NCI-H2029 (cell line): Measurements from ENCODE around the gene CHD1.

Experiments
- DNase-seq: peaks from one replicate; lab custom pipeline; 2025; lab: John Stamatoyannopoulos, UW

The CHD1 gene

DNA sequence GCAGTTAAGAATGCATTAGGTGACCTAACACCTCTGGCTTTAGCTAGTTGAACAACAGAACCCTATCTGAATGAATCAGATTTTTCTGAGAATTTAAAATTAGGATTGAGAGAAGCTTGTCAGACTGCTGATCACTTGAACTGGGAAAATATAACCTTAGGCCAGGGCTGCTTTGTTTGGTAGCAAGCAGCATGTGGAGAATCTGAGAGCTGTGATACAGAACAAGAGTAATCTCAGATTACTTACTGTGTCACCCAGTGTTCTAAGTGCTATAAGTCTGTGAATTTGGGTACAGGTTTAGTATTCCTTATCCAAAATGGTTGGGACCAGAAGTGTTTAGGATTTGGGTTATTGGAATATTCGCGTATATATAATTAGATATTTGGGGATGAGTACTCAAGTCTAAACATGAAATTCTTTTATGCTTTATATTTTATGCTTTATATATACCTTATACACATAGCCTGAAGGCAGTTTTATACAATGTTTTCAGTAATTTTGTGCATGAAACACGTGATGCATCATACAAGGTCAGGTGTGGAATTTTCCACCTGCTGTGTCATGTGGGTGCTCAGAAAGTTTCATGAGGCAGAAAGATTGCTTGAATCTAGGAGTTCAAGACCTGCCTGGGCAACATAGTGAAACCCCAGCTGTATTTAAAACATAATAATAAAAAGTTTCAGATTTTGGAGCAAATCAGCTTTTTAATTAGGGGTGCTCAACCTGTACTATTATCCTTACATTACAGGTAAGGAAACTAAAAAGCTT, 8.3 kb upstream of the CHD1 start:
- no peak for DNase-seq

GRCh38 chr5:98935206-98935605, 6.4 kb upstream of the CHD1 start:
- DNase-seq = no peak

GRCh38 chr5:98934546-98934945, 5.7 kb upstream of the CHD1 start:
- DNase-seq = no peak

- DNase-seq = no peak
Measured at GRCh38 chr5:98933445-98934072, 4.8 kb upstream of the CHD1 start.

DNA sequence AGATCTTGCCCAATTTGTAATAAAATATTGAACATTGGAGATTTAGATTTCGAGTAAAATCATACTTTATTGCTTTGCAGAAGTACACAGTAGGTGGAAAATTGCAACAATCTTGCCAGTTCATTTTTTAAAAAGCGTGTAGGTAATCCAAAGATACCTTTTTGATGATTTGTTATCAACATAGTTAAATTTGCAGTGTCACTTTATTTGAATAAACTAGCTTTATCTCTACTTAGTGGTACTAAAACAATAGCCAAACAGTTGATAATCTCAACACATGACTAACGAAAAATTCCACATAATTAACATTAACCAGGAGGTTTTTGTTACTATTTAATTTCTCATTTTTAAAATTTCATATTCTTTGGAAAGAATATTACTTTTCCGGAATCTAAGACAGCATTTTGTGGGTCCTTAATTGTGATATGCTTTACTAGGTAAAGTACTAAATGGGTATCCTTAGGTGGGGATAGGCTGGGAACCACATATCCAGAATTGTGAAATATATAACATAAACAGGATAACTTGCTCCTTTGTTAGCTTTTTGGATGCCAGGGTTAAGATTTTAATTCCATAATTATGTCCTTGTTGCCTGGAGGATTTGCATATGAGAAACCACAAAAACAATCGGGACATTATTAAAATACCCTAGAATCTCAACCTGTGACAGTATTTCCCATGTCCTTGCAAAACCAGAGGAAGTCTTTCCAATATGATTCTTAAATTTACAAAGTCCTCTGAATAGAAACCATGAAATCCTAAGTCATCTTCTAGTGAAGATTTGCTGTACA, 2.4 kb upstream of the CHD1 start:
- DNase-seq = no peak

- DNase-seq = no peak
Measured at GRCh38 chr5:98929710-98930298, 997 bp upstream of the CHD1 start.

DNA sequence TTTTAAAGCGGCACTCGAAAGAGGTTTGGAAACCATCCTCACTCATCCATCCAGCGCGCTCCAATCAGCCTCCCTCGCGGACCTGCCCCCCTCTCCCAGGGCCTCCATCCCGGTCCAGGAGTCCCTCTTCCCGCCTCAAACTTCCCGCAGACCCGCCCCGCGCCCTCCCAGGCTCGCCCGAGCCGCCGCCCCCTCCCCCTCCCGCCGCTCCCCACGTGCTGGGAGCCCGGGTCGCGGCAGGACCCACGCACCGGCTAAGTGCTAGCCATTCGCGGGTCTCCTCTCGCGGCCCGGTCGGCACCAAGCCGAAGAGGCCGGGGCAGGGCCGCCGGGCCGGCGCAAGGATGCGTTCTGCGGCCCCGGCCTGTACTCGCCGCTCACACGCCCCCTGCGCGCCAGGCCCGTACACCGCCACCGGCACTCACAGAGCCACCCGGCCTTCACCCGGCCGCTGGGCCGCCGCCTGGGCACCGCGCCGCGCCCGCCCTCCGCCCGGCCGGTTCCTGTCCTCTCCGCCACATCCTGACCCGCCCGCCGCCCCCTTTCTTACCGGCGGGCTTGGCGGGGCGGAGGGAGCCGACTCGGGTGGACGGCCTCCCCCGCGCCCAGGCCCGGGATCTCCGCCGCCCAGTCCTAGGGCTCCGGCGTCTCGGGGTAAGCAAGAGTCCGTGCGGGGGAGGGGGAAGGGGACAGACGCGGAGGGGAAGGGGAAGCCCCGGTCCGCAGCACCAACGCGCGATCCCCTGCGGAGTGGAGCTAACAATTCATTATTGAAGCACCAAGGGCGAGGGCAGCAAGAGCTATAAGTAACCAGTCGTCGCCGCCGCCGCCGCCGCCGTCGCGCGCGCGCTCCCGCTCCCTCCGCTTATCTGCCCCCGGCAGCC, 576 bp downstream of the CHD1 start:
- peak; percentile 47 for DNase-seq

- peak; percentile 18 for DNase-seq
Measured at GRCh38 chr5:98927242-98927988, 1.4 kb downstream of the CHD1 start.

- DNase-seq = no peak
Measured at GRCh38 chr5:98923966-98924365, 4.8 kb downstream of the CHD1 start.

DNA sequence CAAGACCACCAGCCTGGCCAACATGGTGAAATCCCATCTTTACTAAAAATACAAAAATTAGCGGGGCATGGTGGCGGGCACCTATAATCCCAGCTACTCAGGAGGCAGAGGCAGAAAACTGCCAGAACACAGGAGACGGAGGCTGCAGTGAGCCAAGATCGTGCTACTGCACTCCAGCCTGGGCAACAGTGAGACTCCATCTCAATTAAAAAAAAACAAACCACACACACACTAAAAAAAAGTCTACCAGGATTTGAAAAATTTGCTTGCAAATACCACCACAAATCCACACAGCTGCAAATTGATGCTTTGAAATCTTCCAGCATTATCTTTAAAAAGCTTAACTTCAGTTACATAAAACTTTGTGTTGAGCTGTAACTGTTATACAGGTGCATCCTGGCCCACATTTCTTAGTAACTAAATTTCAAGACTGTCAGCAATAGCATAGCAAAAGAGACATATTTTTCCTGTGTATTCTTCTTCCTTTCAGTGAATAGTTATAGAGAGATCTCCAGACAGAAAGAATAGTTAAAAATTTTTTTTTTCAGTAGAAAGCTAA, 6.8 kb downstream of the CHD1 start:
- no peak for DNase-seq

DNA sequence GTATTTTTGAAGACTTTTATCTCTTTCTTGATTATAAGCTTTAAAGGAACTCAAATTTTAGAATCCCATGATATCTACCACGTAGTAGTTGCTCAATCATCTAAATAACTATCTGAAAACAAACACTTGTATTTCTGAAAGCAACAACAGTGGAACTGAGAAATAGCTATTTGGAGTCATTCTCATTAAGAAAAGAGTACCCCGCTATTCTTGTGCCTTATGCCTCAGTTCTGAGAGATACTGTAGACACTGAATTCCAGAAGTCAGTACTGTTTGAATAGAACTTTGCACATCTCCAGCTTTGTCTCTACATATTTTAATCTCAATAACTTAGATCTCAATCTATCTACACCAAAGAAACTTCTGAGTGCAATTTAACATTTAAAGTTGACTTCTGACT, 11.4 kb downstream of the CHD1 start:
- DNase-seq = no peak

DNA sequence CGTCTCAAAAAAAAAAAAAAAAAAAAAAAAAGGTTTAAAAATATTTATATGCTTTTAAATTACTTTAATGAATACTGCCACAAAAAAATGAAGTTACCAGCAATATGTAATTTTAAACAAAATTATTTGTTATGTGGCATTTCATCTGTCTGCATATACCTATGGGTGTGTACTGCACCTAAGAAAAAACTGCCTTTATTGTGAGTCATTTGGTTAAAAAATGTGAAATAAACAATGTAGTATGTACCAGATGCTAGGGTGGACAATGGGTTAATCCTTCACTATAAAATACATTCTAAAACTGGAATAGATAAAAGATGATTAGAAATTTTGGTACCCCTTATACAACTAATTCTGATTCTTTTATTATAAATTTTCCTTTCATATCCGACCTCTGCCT, 12.3 kb downstream of the CHD1 start:
- DNase-seq = no peak

- DNase-seq = no peak
Measured at GRCh38 chr5:98913911-98914310, 14.9 kb downstream of the CHD1 start.

DNA sequence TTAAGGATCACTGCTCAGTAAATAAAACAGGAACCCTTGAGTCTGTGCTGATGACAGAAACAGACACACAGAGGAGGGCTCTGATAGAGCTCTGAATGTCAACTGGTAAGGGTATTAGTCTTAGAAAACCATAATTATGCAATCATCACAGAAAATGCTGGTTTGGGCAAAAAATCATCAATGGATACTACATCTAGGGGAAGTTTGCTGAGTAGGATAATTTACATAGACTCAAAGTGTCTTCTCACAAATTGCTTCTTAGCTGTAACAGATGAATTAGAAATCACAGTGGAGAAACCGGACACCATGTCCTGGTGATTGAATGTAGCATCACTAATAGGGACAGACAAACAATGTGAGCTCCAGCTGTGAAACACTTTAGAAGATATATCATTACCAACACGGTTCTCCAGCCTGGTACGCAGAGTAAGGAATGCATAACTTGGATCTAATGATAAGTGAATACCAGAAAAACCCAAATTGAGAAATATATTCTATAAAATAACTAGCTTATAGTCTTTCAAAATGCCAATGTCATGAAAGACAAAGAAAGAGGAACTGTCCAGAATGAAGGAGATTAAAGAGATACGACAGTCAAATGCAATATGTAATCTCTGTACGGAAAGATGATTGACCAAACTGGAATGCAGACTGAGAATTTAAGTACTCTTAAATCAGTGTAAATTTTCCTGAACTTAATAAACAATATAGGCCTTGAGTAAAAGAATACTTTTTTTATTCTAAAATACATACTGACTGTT, 17.3 kb downstream of the CHD1 start:
- peak; percentile 15 for DNase-seq

GRCh38 chr5:98909363-98909762, 19.4 kb downstream of the CHD1 start:
- DNase-seq = no peak

DNA sequence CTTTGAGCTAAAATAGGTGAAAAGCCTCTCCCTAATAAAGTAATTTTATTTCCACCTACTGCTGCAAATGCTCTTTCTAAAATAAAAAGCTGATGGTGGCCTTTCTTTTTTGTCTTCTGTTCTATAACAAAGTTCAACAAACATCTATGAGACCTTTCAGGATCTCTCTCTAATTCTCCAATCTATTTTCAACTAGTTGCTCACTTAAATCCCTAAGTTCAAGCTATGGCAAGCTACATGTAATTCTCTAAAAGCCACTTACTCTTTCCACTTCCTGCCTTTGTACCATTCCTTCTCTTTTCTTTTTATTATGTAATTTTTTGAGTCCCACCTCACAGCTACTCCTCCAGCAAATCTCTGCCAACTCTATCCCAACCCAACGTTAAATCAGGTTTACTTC, 20.9 kb downstream of the CHD1 start:
- no peak for DNase-seq

GRCh38 chr5:98906756-98907355, 22.0 kb downstream of the CHD1 start:
- DNase-seq = no peak

DNA sequence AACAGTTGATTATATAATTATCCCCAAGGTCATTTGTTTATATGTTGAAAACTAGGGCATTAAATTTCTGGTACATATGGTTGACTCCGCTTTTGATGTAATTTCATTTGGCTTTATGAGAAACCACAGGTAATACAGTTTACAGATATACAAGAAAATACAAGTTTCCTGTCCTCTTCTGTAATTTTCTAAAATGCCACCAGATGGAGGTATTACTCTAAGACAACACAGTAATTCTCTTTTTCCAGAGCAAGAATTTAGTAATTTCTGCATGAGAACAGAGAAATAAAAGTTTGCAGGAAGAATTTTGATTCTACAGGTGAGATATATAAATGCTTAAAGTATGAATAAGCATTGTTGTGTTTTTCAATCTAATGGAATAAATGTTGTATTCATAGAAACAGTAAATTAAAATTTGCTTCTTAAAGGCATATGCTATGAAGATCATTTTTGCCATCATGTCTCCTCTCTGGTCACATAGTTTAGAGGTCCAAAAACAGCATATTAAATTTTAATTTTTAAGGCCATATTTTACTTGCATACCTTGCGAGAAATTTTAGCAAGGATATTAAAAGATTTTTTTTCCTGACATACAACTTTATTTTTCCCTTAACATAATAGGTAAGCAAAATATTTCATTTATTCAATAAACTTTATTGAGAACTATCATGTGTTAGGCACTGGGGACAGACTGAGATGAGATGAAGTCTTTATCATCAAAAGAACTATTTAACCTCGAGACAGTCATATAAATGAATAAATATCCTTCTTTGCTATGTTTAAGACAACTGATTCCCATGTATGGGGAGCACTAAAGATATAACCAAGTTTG, 22.7 kb downstream of the CHD1 start:
- DNase-seq = peak; percentile 7
